Measurements from ENCODE around the gene CCN5.

Gene CCN5

DNA sequence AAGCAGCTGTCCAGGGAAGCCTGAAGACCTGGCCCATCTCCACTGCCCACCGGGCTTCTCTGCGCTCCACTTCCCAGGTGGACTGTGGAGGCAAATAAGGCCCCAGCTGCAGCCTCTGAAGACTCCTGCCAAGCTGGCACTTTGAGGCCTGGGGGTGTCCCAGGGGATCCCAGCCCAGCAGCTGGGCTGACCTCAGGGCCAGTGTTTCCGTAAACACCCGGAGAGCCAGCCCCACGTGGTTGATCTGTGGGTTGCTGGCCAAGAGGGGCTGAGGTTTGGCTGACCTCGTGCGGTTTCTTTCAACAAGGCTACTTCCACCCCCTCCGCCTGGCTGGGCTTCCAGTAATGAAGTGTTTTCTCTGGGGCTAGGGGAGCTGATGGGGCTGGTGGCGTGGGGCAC is 12.4 kb upstream of the CCN5 start:
- Histone ChIP-seq H3K4me3 (ENCODE audit: low read depth, low read length) (no peak overlapping the region), H3K4me1 (ENCODE audit: control insufficient read depth, insufficient read depth, low read length) (no peaks in the 10 kb centered on the region), H3K27ac (ENCODE audit: extremely low read depth, low read depth, low read length) (no peak overlapping the region), H3K9me3 (ENCODE audit: control insufficient read depth, insufficient read depth, low read depth, low read length) (no peaks in the 10 kb centered on the region), H3K36me3 (ENCODE audit: control insufficient read depth in 2 of 2, insufficient read depth in 1 of 2, low read length in 2 of 2) (no peaks in the 10 kb centered on the region)
- ChIA-PET CTCF (interaction anchor here (0.6 to 1.5 kb wide), 6 partner anchors 10 to 484 kb away, joined by 3 to 4 read pairs (median 3); partner anchors contain the start of gene CCN5), POLR2A (no interaction called here)
- TF ChIP-seq IKZF3 (tag by site-specific recombination; IDR thresholded peaks at IDR 0.05), result peak; percentile 32; the same call in 1 of the 2 replicates
- TF ChIP-seq, protein P1, sequence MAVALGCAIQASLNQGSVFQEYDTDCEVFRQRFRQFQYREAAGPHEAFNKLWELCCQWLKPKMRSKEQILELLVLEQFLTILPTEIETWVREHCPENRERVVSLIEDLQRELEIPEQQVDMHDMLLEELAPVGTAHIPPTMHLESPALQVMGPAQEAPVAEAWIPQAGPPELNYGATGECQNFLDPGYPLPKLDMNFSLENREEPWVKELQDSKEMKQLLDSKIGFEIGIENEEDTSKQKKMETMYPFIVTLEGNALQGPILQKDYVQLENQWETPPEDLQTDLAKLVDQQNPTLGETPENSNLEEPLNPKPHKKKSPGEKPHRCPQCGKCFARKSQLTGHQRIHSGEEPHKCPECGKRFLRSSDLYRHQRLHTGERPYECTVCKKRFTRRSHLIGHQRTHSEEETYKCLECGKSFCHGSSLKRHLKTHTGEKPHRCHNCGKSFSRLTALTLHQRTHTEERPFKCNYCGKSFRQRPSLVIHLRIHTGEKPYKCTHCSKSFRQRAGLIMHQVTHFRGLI (tag by site-specific recombination; IDR thresholded peaks at IDR 0.05), result 0 out of 2 replicates have a peak, but pooled peaks have one; percentile 28
- peak; percentile 83 for TF ChIP-seq GLIS1 (tag by site-specific recombination; IDR thresholded peaks at IDR 0.05)
- TF ChIP-seq ZIC2 (tag by site-specific recombination; IDR thresholded peaks at IDR 0.05), result peak; percentile 76
- no peak for TF ChIP-seq GFI1B (tag by site-specific recombination; IDR thresholded peaks at IDR 0.05)
- TF ChIP-seq, protein P2, sequence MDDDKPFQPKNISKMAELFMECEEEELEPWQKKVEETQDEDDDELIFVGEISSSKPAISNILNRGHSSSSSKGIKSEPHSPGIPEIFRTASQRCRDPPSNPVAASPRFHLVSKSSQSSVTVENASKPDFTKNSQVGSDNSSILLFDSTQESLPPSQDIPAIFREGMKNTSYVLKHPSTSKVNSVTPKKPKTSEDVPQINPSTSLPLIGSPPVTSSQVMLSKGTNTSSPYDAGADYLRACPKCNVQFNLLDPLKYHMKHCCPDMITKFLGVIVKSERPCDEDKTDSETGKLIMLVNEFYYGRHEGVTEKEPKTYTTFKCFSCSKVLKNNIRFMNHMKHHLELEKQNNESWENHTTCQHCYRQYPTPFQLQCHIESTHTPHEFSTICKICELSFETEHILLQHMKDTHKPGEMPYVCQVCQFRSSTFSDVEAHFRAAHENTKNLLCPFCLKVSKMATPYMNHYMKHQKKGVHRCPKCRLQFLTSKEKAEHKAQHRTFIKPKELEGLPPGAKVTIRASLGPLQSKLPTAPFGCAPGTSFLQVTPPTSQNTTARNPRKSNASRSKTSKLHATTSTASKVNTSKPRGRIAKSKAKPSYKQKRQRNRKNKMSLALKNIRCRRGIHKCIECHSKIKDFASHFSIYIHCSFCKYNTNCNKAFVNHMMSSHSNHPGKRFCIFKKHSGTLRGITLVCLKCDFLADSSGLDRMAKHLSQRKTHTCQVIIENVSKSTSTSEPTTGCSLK (tag by site-specific recombination; IDR thresholded peaks at IDR 0.05), result no peak

DNA sequence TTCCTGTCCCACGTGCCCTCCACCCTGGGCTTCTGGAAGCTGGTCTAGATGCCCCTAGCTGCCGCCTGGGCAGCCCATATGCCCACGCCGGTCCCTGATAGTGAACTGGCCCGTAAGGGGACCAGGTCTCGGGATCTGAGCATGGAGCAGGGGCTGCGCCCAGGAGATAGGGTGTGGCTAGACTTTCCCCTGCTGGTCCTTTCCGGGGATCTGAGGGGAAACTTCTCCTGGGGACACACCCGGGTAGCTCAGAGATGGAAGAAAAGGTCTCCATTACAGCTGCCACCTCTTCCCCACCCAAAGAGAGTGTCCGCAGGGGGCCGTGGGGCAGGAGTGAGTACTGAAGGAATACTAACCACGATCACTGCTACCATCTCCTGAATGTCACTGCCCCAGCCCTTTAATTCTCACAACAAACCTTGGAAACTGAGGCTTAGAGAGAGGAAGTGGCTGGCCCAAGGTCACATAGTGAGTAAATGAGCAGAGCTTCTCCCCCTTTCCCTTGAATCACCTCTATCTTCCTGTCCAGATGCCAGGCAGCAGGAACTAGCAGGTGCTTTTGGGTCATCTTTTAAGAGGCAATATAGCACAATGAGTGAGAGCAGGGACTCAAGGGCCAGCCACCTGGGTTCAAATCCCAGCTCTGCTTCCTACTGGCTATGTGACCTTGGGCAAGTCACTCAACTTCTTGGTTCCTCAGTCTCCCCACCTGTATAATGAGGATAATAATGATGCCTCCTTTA is 11.8 kb upstream of the CCN5 start:
- Histone ChIP-seq H3K9me3 (ENCODE audit: control insufficient read depth, insufficient read depth, low read depth, low read length) (no peaks in the 10 kb centered on the region), H3K27ac (ENCODE audit: extremely low read depth, low read depth, low read length) (no peak overlapping the region), H3K4me1 (ENCODE audit: control insufficient read depth, insufficient read depth, low read length) (no peaks in the 10 kb centered on the region), H3K36me3 (ENCODE audit: control insufficient read depth in 2 of 2, insufficient read depth in 1 of 2, low read length in 2 of 2) (no peaks in the 10 kb centered on the region), H3K4me3 (ENCODE audit: low read depth, low read length) (no peak overlapping the region)
- CTCF ChIA-PET, result interaction anchor here (0.6 to 1.5 kb wide), 6 partner anchors 12 to 485 kb away, joined by 3 to 4 read pairs (median 3); partner anchors contain the start of gene CCN5
- TF ChIP-seq KLF17 (tag by site-specific recombination; IDR thresholded peaks at IDR 0.05) (no peak), ZNF398 (tag by site-specific recombination; IDR thresholded peaks at IDR 0.05) (no peak), KLF1 (tag by site-specific recombination; IDR thresholded peaks at IDR 0.05) (0 out of 2 replicates have a peak, but pooled peaks have one; percentile 36), FEZF1 (tag by site-specific recombination; IDR thresholded peaks at IDR 0.05) (no peak), ZBTB1 (tag by site-specific recombination; IDR thresholded peaks at IDR 0.05) (no peak), ZNF16 (tag by site-specific recombination; IDR thresholded peaks at IDR 0.05; ENCODE audit: low read depth) (no peak), ZNF621 (tag by site-specific recombination; IDR thresholded peaks at IDR 0.05) (no peak), ZNF768 (tag by site-specific recombination; IDR thresholded peaks at IDR 0.05) (no peak)
- POLR2A ChIA-PET, result no interaction called here
